D721Med (cell line): ENCODE data around the gene ASXL1.
"Not testable (repeated sequence)": the region's sequence is repeated elsewhere in the genome, so short reads cannot be mapped to it uniquely, and the experiment has no call there.

Experiments
- DNase-seq: peaks from one replicate; pipeline ENCODE4 v3.0.0; 2011; ENCODE audit warnings: low spot score; ENCODE audit not compliant: insufficient read length
- FAIRE-seq: peaks from 2 replicates; lab custom pipeline; 2011; peaks lifted over from hg19 to GRCh38; lab: Jason Lieb, UNC
- TF ChIP-seq, protein P1 (sequence below): IDR thresholded peaks from 2 replicates; pipeline ENCODE4 v1.5.1; 2012; ENCODE audit warnings: mild to moderate bottlenecking, control low read depth; ENCODE audit not compliant: insufficient read depth; ENCODE audit errors: missing control alignments

Gene ASXL1

DNA sequence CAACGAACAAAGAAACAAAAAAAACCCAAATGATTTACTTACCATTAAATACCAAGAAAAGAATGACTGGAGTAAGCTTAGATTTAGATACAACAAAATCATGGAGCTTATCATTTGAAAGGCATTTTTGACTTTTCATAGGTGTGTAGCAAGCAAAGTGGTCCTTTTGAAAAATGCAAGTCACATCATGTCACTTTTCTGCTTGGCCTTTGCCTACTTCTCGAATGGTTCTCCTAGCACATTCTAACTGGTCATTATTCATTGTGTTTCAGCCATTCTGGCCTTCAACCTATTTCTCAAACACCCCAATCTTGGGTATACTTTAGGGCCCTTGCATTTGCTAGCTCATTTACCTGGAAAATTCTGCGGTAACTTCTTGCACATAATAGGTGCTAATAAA, 22.6 kb downstream of the ASXL1 start:
- TF ChIP-seq, protein P1, sequence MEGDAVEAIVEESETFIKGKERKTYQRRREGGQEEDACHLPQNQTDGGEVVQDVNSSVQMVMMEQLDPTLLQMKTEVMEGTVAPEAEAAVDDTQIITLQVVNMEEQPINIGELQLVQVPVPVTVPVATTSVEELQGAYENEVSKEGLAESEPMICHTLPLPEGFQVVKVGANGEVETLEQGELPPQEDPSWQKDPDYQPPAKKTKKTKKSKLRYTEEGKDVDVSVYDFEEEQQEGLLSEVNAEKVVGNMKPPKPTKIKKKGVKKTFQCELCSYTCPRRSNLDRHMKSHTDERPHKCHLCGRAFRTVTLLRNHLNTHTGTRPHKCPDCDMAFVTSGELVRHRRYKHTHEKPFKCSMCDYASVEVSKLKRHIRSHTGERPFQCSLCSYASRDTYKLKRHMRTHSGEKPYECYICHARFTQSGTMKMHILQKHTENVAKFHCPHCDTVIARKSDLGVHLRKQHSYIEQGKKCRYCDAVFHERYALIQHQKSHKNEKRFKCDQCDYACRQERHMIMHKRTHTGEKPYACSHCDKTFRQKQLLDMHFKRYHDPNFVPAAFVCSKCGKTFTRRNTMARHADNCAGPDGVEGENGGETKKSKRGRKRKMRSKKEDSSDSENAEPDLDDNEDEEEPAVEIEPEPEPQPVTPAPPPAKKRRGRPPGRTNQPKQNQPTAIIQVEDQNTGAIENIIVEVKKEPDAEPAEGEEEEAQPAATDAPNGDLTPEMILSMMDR, result no peak
- DNase-seq, result no peak
- FAIRE-seq, result no peak

DNA sequence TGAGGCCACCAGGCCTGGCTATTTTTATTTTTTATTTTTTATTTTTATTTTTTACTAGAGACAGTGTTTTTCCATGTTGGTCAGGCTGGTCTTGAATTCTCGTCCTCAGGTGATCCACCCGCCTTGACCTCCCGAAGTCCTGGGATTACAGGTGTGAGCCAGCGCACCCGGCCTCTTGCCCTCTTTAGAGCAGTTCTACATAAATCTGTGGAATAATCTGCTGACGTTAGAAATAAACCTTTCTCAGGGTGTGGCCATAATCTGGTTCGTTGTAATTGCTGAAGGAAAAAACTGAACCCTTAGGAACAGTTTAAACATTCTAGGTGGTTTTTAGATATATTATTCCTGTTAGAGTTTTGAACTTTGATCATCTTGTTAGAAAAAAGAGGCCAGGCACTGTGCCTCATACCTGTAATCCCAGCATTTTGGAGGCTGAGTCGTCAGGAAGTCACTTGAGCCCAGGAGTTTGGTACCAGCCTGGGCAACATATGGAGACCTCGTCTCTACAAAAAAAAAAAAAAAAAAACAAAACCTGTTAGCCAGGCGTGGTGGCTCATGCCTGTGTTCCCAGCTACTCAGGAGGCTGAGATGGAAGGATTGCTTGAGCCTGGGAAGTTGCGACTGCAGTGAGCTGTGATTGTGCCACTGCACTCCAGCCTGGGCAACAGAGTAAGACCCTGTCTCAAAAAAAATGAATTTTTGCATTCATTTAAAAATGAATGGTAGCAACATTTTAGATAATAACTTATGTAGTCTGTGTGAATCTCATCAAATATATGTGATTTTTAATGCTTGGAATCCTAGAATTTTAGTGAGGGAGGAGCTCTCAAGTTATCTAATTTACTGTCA, 24.2 kb downstream of the ASXL1 start:
- no peak for DNase-seq
- no peak for FAIRE-seq
- TF ChIP-seq, protein P1, result no peak

DNA sequence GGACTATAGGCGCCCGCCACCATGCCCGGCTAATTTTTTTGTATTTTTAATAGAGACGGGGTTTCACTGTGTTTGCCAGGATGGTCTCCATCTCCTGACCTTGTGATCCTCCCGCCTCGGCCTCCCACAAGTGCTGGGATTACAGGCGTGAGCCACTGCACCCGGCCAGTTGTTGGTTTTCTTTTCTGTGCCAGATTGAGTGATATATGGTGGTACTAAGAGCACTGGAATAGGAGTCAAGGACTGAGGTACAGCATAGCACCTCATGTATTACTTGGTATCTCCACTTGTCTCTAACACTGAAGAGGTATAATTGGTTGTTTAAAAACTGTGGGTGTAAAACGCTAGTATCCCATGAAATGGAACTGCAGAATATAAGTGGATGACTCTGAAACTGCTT, 25.3 kb downstream of the ASXL1 start:
- not testable (repeated sequence) for FAIRE-seq, DNase-seq

DNA sequence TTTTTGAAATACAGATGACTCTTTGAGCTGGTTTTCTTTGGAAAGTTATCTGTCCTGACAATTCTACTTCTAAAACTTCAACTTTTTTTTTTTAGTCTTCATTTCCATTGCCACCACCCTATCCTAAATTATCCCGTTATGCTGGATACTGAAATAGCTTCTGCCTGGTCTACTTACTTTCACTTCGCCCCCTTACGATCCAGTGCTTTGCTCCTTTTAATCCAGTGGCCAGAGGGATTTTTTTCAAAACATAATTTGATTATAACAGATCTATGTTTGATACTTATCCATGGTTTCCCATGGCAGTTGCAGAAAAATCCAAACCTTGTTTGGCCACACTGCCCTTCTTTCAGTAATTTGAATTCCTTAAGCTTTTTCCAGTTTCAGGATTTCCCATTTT, 27.4 kb downstream of the ASXL1 start:
- TF ChIP-seq, protein P1, result no peak
- no peak for FAIRE-seq

DNA sequence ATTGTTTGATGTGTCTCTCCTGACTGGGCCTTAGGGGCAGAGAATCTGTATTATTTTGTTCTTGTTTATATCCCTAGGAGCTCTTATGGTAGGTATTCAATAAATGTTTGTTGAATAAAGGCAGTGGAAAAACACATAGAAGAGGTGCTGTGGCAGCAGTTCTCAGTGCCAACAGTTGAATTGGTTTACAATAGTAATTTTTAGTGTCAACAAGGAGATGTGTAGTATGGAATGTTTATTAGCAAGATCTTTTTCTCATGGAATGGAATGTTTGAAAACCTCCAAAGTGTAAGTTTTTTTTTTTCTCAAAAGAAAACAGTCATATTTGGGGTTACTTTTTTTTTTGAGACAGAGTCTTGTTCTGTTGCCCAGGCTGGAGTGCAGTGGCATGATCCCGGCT, 28.0 kb downstream of the ASXL1 start:
- DNase-seq (no peak), FAIRE-seq (no peak)
- TF ChIP-seq, protein P1, result no peak

More for the DNA sequence above, 27.4 kb downstream of the ASXL1 start:
- no peak for DNase-seq

DNA sequence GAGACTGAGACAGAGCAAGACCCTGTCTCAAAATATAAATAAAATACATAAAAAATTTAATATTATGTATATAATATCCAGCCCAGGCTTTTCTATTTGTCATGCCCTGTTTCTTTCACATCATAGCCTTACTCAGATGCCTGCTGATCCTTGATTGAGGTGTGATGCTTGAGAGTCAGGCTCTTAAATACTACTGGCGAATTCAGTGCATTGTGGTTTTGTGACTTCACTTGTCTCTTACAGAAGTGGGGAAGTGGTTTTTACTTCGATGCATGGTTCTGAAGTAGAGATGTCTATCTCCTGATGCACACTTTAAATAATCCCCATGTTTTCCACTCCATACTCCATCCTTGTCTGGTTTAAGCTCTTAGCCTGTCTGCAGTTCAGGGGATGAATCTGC, 29.1 kb downstream of the ASXL1 start:
- TF ChIP-seq, protein P1, result no peak
- DNase-seq (no peak), FAIRE-seq (no peak)

DNA sequence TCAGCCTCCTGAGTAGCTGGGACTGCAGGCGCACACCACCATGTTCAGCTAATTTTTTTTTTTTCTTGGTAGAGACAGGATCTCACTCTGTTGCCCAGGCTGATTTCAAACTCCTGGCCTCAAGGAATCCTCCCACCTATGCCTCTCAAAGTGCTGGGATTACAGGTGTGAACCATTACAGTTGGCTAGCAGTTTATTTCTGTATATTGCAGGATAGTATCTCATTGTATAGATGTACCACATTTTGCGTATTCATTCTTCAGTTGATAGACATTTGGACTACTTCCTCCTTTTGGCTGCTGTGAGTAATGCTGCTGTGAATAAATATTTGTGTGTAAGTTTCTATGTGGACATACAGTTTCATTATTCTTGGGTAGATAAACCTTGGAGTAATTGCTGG, 32.9 kb downstream of the ASXL1 start:
- FAIRE-seq, result no peak
- no peak for DNase-seq

More for the DNA sequence above, 32.9 kb downstream of the ASXL1 start:
- TF ChIP-seq, protein P1, result no peak
